ENCODE data around the gene C1orf198. TPM values are rescaled to one million over a fixed set of nuclear protein-coding genes. Genes with fewer than 3 reads are reported as not detected.

The C1orf198 gene
- total and polyA plus RNA-seq, 2 experiments from 2014 or later = 76.2 to 123 TPM

DNA sequence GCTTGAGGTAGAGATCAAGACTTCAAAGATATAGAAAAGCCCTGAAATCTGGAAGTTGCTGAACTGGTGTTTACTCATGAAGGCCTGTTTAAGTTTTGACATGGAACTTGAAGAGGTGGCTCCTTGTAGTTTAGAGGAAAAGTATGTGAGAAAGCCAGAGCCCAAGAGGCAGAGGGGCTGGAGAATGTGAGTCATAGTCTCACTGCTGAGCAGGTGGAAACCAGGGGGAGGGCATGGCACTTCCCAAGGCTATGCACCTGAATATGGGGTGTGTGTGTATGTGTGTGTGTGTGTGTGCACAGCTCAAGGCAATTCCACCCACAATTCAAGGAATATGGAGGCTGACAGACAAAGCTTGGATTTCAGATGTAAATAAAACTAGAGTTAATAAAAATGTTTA is 46.8 kb upstream of the C1orf198 start:
- no peak overlapping the region for H3K4me3 ChIP-seq
- no peaks in the 10 kb centered on the region for H3K9me3 ChIP-seq (ENCODE audit: low read depth)
- no peak overlapping the region for H3K4me2 ChIP-seq (ENCODE audit: unreplicated experiment)
- no peak for TF ChIP-seq EZH2phosphoT487 (IDR thresholded peaks at IDR 0.05; ENCODE audit: insufficient read depth, low read depth)
- TF ChIP-seq EZH2 (IDR thresholded peaks at IDR 0.05; ENCODE audit: insufficient read depth, poor library complexity, severe bottlenecking) = no peak
- in situ Hi-C loops (cut with MboI) = no loop called here
- peaks cover 12% of the 10 kb centered on the region for H3K4me1 ChIP-seq (ENCODE audit: insufficient read depth)
- DNase-seq = no peak
- H3K27ac ChIP-seq = no peak overlapping the region
- no peaks in the 10 kb centered on the region for H3K36me3 ChIP-seq (ENCODE audit: low read depth)
- H3F3A ChIP-seq (ENCODE audit: insufficient read depth) = peaks cover 8% of the 10 kb centered on the region; the same call in 1 of the 2 replicates
- H3K79me2 ChIP-seq (ENCODE audit: insufficient read depth) = no peaks in the 10 kb centered on the region
- no peaks in the 10 kb centered on the region for H4K20me1 ChIP-seq (ENCODE audit: insufficient read depth)
- H3K27me3 ChIP-seq (replicated peaks; ENCODE audit: insufficient read depth) = no peaks in the 10 kb centered on the region
- no peaks in the 10 kb centered on the region for H3K9me2 ChIP-seq (ENCODE audit: insufficient read depth)
- no peak overlapping the region for H3K9ac ChIP-seq
- H2AFZ ChIP-seq = no peak overlapping the region

GRCh38 chr1:230913496-230913895 is 45.2 kb upstream of the C1orf198 start:
- no peaks in the 10 kb centered on the region for H3K9me2 ChIP-seq (ENCODE audit: insufficient read depth)
- in situ Hi-C loops (cut with MboI) = no loop called here
- 60 to 70% methylated on average over 2 of the region's 2 CpGs for WGBS, 2 experiments (ENCODE audit: low coverage in 1 of 2, low lambda C conversion rate in 2 of 2, missing lambda C conversion rate in 2 of 2)

GRCh38 chr1:230910755-230911117 is 42.4 kb upstream of the C1orf198 start:
- H3K27ac ChIP-seq = no peak overlapping the region

More at GRCh38 chr1:230913496-230913895, 45.2 kb upstream of the C1orf198 start:
- Histone ChIP-seq H3K36me3 (ENCODE audit: low read depth) (no peaks in the 10 kb centered on the region), H3K9ac (no peak overlapping the region), H2AFZ (0 out of 2 replicates have a peak overlapping the region, but pooled peaks have one; percentile 59), H3K4me3 (no peak overlapping the region), H3K9me3 (ENCODE audit: low read depth) (no peaks in the 10 kb centered on the region), H3K79me2 (ENCODE audit: insufficient read depth) (no peaks in the 10 kb centered on the region), H3K4me2 (ENCODE audit: unreplicated experiment) (peak overlapping the region; percentile 7), H3K27me3 (replicated peaks; ENCODE audit: insufficient read depth) (no peaks in the 10 kb centered on the region), H4K20me1 (ENCODE audit: insufficient read depth) (no peaks in the 10 kb centered on the region), H3K4me1 (ENCODE audit: insufficient read depth) (peaks cover 12% of the 10 kb centered on the region), H3F3A (ENCODE audit: insufficient read depth) (peaks cover 8% of the 10 kb centered on the region; the same call in 1 of the 2 replicates), H3K27ac (peak overlapping the region; percentile 30; the same call in 1 of the 2 replicates)
- TF ChIP-seq EZH2phosphoT487 (IDR thresholded peaks at IDR 0.05; ENCODE audit: insufficient read depth, low read depth) = no peak
- TF ChIP-seq EZH2 (IDR thresholded peaks at IDR 0.05; ENCODE audit: insufficient read depth, poor library complexity, severe bottlenecking) = no peak
- DNase-seq = peak; percentile 72

DNA sequence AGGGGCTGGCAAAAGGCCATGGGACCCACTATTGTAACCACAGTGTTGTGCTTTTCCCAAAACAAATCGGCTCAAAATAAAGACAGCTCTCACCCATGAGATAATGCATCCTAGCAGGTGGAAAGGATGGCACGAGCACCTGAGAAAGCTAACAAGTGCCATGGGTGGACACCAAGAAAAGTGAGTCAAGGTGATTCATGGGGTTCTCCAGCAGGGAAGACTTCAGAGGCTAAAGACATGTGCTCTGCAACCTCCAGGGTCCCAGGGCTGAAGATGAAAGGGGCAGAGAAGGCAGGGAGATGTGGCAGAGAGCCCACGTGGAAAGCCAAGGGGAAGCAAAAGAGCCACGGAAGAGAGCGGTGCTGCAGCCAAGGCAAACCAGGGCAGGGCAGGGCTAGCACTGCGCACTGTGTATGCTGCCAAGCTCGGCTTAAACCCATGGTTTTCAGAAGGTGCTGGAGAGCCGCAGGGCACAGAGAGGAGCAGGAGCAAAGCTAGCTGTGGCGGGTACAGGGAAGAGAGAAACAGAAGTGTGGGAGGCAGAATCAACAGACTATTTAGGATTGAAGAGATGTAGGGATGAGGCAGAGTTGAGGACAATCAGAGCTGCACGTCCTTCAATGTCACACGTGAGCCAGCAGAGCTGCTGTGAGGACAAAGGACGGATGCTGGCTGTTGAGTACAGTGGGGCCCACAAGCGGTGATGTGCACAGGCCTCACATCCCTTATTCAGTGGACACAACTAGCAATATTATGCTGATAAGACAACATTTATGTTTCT is 41.8 kb upstream of the C1orf198 start:
- H2AFZ ChIP-seq = no peak overlapping the region
- H3K36me3 ChIP-seq (ENCODE audit: low read depth) = no peaks in the 10 kb centered on the region
- peaks cover 8% of the 10 kb centered on the region; the same call in 1 of the 2 replicates for H3F3A ChIP-seq (ENCODE audit: insufficient read depth)
- no peaks in the 10 kb centered on the region for H3K27me3 ChIP-seq (replicated peaks; ENCODE audit: insufficient read depth)
- H4K20me1 ChIP-seq (ENCODE audit: insufficient read depth) = no peaks in the 10 kb centered on the region
- no peak overlapping the region for H3K4me3 ChIP-seq
- no peak overlapping the region for H3K4me2 ChIP-seq (ENCODE audit: unreplicated experiment)
- H3K9me3 ChIP-seq (ENCODE audit: low read depth) = no peaks in the 10 kb centered on the region
- H3K4me1 ChIP-seq (ENCODE audit: insufficient read depth) = peaks cover 23% of the 10 kb centered on the region
- no peak for DNase-seq
- no peak overlapping the region for H3K9ac ChIP-seq
- no peaks in the 10 kb centered on the region for H3K79me2 ChIP-seq (ENCODE audit: insufficient read depth)
- in situ Hi-C loops (cut with MboI) = no loop called here
- H3K27ac ChIP-seq = no peak overlapping the region
- 88 to 89% methylated on average over 13 of the region's 13 CpGs for WGBS, 2 experiments (ENCODE audit: low coverage in 1 of 2, low lambda C conversion rate in 2 of 2, missing lambda C conversion rate in 2 of 2)
- TF ChIP-seq EZH2phosphoT487 (IDR thresholded peaks at IDR 0.05; ENCODE audit: insufficient read depth, low read depth) (no peak), EZH2 (IDR thresholded peaks at IDR 0.05; ENCODE audit: insufficient read depth, poor library complexity, severe bottlenecking) (no peak)
- H3K9me2 ChIP-seq (ENCODE audit: insufficient read depth) = no peaks in the 10 kb centered on the region

More at GRCh38 chr1:230910755-230911117, 42.4 kb upstream of the C1orf198 start:
- Histone ChIP-seq H3K79me2 (ENCODE audit: insufficient read depth) (no peaks in the 10 kb centered on the region), H3K4me3 (no peak overlapping the region), H3F3A (ENCODE audit: insufficient read depth) (peaks cover 8% of the 10 kb centered on the region; the same call in 1 of the 2 replicates), H3K4me1 (ENCODE audit: insufficient read depth) (peaks cover 18% of the 10 kb centered on the region), H3K36me3 (ENCODE audit: low read depth) (no peaks in the 10 kb centered on the region), H3K4me2 (ENCODE audit: unreplicated experiment) (no peak overlapping the region), H3K9ac (no peak overlapping the region), H3K27me3 (replicated peaks; ENCODE audit: insufficient read depth) (no peaks in the 10 kb centered on the region), H2AFZ (no peak overlapping the region), H3K9me3 (ENCODE audit: low read depth) (no peaks in the 10 kb centered on the region), H4K20me1 (ENCODE audit: insufficient read depth) (no peaks in the 10 kb centered on the region), H3K9me2 (ENCODE audit: insufficient read depth) (no peaks in the 10 kb centered on the region)
- in situ Hi-C loops (cut with MboI) = no loop called here
- TF ChIP-seq EZH2phosphoT487 (IDR thresholded peaks at IDR 0.05; ENCODE audit: insufficient read depth, low read depth) (no peak), EZH2 (IDR thresholded peaks at IDR 0.05; ENCODE audit: insufficient read depth, poor library complexity, severe bottlenecking) (no peak)
- DNase-seq = no peak

Measured in GM23248 (cell line).